ENCODE measurements around the gene NUDT2.
A peak's percentile ranks its signal among the peaks of the same experiment; 100 is the strongest.

NUDT2 gene

GRCh38 chr9:34376596-34377403 is 47.4 kb downstream of the NUDT2 start, which contains the start of gene MYORG:
Gene MYORG, minus strand, starts transcription at chr9:34376898. Its CDS starts 3,955 bp downstream, at chr9:34372943.
- DNase-seq (ENCODE audit: low read depth): peak; percentile 77
- H3K4me3 ChIP-seq (ENCODE audit: low read length): peak within 1 kb of the TSS; percentile 71
- no peak for TF ChIP-seq CTCF (conservative IDR thresholded peaks at IDR 0.05; ENCODE audit: low read length)

- no peak for DNase-seq (ENCODE audit: low read depth)
- H3K4me3 ChIP-seq (ENCODE audit: low read length): peak overlapping the region; percentile 71
- no peak for TF ChIP-seq CTCF (conservative IDR thresholded peaks at IDR 0.05; ENCODE audit: low read length)
Measured at GRCh38 chr9:34377404-34377746, 48.0 kb downstream of the NUDT2 start.

- TF ChIP-seq CTCF (conservative IDR thresholded peaks at IDR 0.05; ENCODE audit: low read length): no peak
Measured at GRCh38 chr9:34378376-34379060, 49.1 kb downstream of the NUDT2 start.

GRCh38 chr9:34379334-34380033 is 50.1 kb downstream of the NUDT2 start:
- TF ChIP-seq CTCF (conservative IDR thresholded peaks at IDR 0.05; ENCODE audit: low read length): peak; percentile 99
- H3K4me3 ChIP-seq (ENCODE audit: low read length): peak overlapping the region; percentile 34
- peak; percentile 68 for DNase-seq (ENCODE audit: low read depth)

More at GRCh38 chr9:34378376-34379060, 49.1 kb downstream of the NUDT2 start:
- no peak overlapping the region for H3K4me3 ChIP-seq (ENCODE audit: low read length)
- no peak for DNase-seq (ENCODE audit: low read depth)

- no peak overlapping the region; the same call in 1 of the 2 replicates for H3K4me3 ChIP-seq (ENCODE audit: low read length)
- TF ChIP-seq CTCF (conservative IDR thresholded peaks at IDR 0.05; ENCODE audit: low read length): no peak
- DNase-seq (ENCODE audit: low read depth): no peak
Measured at GRCh38 chr9:34380034-34380510, 50.7 kb downstream of the NUDT2 start.

GRCh38 chr9:34380511-34381315 is 51.3 kb downstream of the NUDT2 start:
- peak overlapping the region; percentile 57 for H3K4me3 ChIP-seq (ENCODE audit: low read length)
- TF ChIP-seq CTCF (conservative IDR thresholded peaks at IDR 0.05; ENCODE audit: low read length): no peak
- DNase-seq (ENCODE audit: low read depth): peak; percentile 67

All from AG10803 (cell line).